Calu3 (cell line): ENCODE results near the gene CDK4. TPM values are rescaled to one million over a fixed set of nuclear protein-coding genes. Genes with fewer than 3 reads are reported as not detected.

Experiments
- BruUV-seq: library from RNA; stranded (reverse); fragments of 400-500 nt; replicated peaks from 2 replicates; lab custom pipeline; 2021; lab: Mats Ljungman, UMichigan
- CTCF ChIA-PET: fragments of 300-600 bp; sonication (Branson Sonifier 250); formaldehyde crosslinking; loops from one replicate; lab custom pipeline; 2022; ENCODE audit warnings: antibody characterized with exemption; lab: Charles Lee
- DNase-seq: peaks from one replicate; pipeline ENCODE4 v3.0.0; 2022
- H3K27ac Mint-ChIP-seq: one replicate; pipeline ENCODE4 v1.8.0; 2022; ENCODE audit warnings: mixed read lengths; ENCODE audit not compliant: unreplicated experiment
- H3K27me3 Mint-ChIP-seq: one replicate; pipeline ENCODE4 v1.8.0; 2022; ENCODE audit warnings: mixed read lengths; ENCODE audit not compliant: unreplicated experiment
- H3K36me3 Mint-ChIP-seq: one replicate; pipeline ENCODE4 v1.8.0; 2022; ENCODE audit warnings: mild to moderate bottlenecking, moderate library complexity, mixed read lengths; ENCODE audit not compliant: insufficient read depth, unreplicated experiment
- H3K4me1 Mint-ChIP-seq: one replicate; pipeline ENCODE4 v1.8.0; 2022; ENCODE audit warnings: mild to moderate bottlenecking, low read depth, mixed read lengths; ENCODE audit not compliant: unreplicated experiment
- H3K4me3 Mint-ChIP-seq: one replicate; pipeline ENCODE4 v1.8.0; 2022; ENCODE audit warnings: mild to moderate bottlenecking, low read depth, moderate library complexity, mixed read lengths; ENCODE audit not compliant: unreplicated experiment
- H3K9me3 Mint-ChIP-seq: one replicate; pipeline ENCODE4 v1.8.0; 2022; ENCODE audit warnings: low read depth, mixed read lengths; ENCODE audit not compliant: unreplicated experiment
- CTCF ChIP-seq: fragments of 200-600 bp; IDR thresholded peaks from one replicate; pipeline ENCODE4 v1.8.0; 2022; ENCODE audit warnings: antibody characterized with exemption; ENCODE audit not compliant: unreplicated experiment
- intact Hi-C: fragments of 100-400 bp; cut with micrococcal nuclease; formaldehyde crosslinking; loops from one replicate; pipeline ENCODE4 v1.10.0; 2022; ENCODE audit not compliant: unreplicated experiment
- total RNA-seq: library from RNA; stranded (reverse); gene quantifications from 2 replicates; pipeline ENCODE4 v1.2.3, GENCODE V29; 2022

The CDK4 gene
- total RNA-seq, 1 experiment from 2014 or later, result 188 TPM

GRCh38 chr12:57772429-57773322 is 20.6 kb upstream of the CDK4 start, which contains the start of gene EEF1AKMT3:
TSS of gene EEF1AKMT3 (plus strand) at chr12:57772614. CDS start at chr12:57772725, 111 bp downstream.
- Mint-ChIP-seq H3K27ac (peak within 1 kb of the TSS; percentile 93), H3K4me3 (peak within 1 kb of the TSS; percentile 84), H3K36me3 (peaks cover 40% of the 10 kb centered on the region), H3K4me1 (peaks cover 8% of the 10 kb centered on the region), H3K27me3 (no peaks in the 10 kb centered on the region), H3K9me3 (no peaks in the 10 kb centered on the region)
- peak; percentile 70 for DNase-seq
- BruUV-seq, result no TSS peak
- intact Hi-C loops, result no loop called here
- TF ChIP-seq CTCF, result no peak
- CTCF ChIA-PET, result interaction anchor here (0.8 to 1.0 kb wide), 3 partner anchors 10 to 16 kb away, joined by 3 to 6 read pairs (median 3); partner anchors contain the start of gene TSFM

- peak; percentile 95 for DNase-seq
- H3K27me3 Mint-ChIP-seq, result peaks cover 3% of the 10 kb centered on the region
- peaks cover 10% of the 10 kb centered on the region for H3K4me1 Mint-ChIP-seq
- CTCF ChIA-PET, result interaction anchor here (0.8 to 1.0 kb wide), 3 partner anchors 11 to 15 kb away, joined by 3 to 6 read pairs (median 3); partner anchors contain the start of gene TSFM
- no peak for TF ChIP-seq CTCF
- peak within 1 kb of the TSS; percentile 84 for H3K4me3 Mint-ChIP-seq
- H3K27ac Mint-ChIP-seq, result peak within 1 kb of the TSS; percentile 93
- peaks cover 45% of the 10 kb centered on the region for H3K36me3 Mint-ChIP-seq
- H3K9me3 Mint-ChIP-seq, result no peaks in the 10 kb centered on the region
- BruUV-seq, result no TSS peak
- intact Hi-C loops, result no loop called here
These were observed 19.8 kb upstream of the CDK4 start, which contains the start of gene METTL1 for GRCh38 chr12:57771873-57772428. TSS of gene METTL1 (minus strand) at chr12:57772105. CDS start at chr12:57772083, 22 bp downstream.

- Mint-ChIP-seq H3K4me1 (peaks cover 16% of the 10 kb centered on the region), H3K27ac (peak overlapping the region; percentile 93), H3K27me3 (peaks cover 9% of the 10 kb centered on the region), H3K4me3 (peak overlapping the region; percentile 84), H3K36me3 (peaks cover 51% of the 10 kb centered on the region), H3K9me3 (no peaks in the 10 kb centered on the region)
- CTCF ChIA-PET, result interaction anchor here (0.6 to 1.0 kb wide), 4 partner anchors 11 to 32 kb away, joined by 3 to 4 read pairs (median 3); partner anchors contain the start of genes TSFM and TSPAN31
- TSS peak; percentile 52 for BruUV-seq
- DNase-seq, result peak; percentile 95
- no peak for TF ChIP-seq CTCF
- intact Hi-C loops, result no loop called here
These were observed 19.2 kb upstream of the CDK4 start for GRCh38 chr12:57771236-57771872.

GRCh38 chr12:57770734-57771133 is 18.6 kb upstream of the CDK4 start:
- no peaks in the 10 kb centered on the region for H3K9me3 Mint-ChIP-seq

More at GRCh38 chr12:57770734-57771133, 18.6 kb upstream of the CDK4 start:
- no TSS peak for BruUV-seq
- H3K27ac Mint-ChIP-seq, result no peak overlapping the region
- CTCF ChIA-PET, result interaction anchor here (0.6 kb wide), 2 partner anchors 26 to 32 kb away, joined by 3 to 4 read pairs; partner anchors contain the start of gene TSPAN31
- H3K27me3 Mint-ChIP-seq, result peaks cover 15% of the 10 kb centered on the region
- intact Hi-C loops, result no loop called here
- no peak for TF ChIP-seq CTCF
- peaks cover 52% of the 10 kb centered on the region for H3K36me3 Mint-ChIP-seq
- DNase-seq, result no peak
- peaks cover 17% of the 10 kb centered on the region for H3K4me1 Mint-ChIP-seq
- H3K4me3 Mint-ChIP-seq, result peak overlapping the region; percentile 84
